ENCODE measurements around the gene SLC26A6.

DNA sequence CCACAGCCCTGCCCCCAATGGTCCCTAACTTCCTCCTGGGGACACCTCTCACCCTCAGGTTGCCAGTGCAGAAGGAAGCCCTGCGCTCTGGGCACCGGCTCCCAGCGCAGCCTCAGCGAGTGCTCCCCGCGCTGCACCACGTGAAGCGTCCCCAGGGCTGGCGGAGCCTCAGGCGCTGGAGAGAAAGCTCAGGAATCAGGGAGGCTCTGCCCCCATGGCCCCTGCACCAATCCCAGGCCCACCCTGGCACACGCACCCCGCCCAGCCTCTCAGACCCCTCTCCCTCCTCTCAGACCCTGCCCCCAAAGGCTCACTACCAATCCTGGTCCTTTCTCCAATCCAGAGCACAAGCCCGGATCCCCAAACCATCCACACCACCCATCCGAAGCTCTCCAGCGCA is 47.0 kb downstream of the SLC26A6 start:
- TF ChIP-seq SP1 (IDR thresholded peaks at IDR 0.05) (no peak), HDGF (IDR thresholded peaks at IDR 0.05; ENCODE audit: borderline replicate concordance) (no peak), LEF1 (IDR thresholded peaks at IDR 0.05; ENCODE audit: borderline replicate concordance) (no peak), ARNT (IDR thresholded peaks at IDR 0.05) (no peak), FOXK2 (IDR thresholded peaks at IDR 0.05) (no peak), ELF4 (IDR thresholded peaks at IDR 0.05) (no peak), FOXM1 (IDR thresholded peaks at IDR 0.05; ENCODE audit: borderline replicate concordance) (no peak), BHLHE40 (IDR thresholded peaks at IDR 0.05; ENCODE audit: borderline replicate concordance) (no peak), L3MBTL2 (conservative IDR thresholded peaks at IDR 0.05) (no peak), FOXA1 (IDR thresholded peaks at IDR 0.05) (no peak), SUZ12 (IDR thresholded peaks at IDR 0.05) (no peak), TARDBP (IDR thresholded peaks at IDR 0.05) (no peak)

Data from HEK293T (cell line).